Measurements from ENCODE around the gene MACO1.
"Not testable (repeated sequence)": the region's sequence is repeated elsewhere in the genome, so short reads cannot be mapped to it uniquely, and the experiment has no call there.

MACO1 gene

GRCh38 chr1:25425098-25426085 is 5.3 kb upstream of the MACO1 start:
- DNase-seq: no peak

GRCh38 chr1:25427696-25428095 is 3.0 kb upstream of the MACO1 start:
- DNase-seq: no peak

- DNase-seq: no peak
Measured at GRCh38 chr1:25428475-25429166, 2.1 kb upstream of the MACO1 start.

- DNase-seq: no peak
Measured at GRCh38 chr1:25430967-25431881, 527 bp downstream of the MACO1 start.

- DNase-seq: no peak
Measured at GRCh38 chr1:25431955-25432719, 1.4 kb downstream of the MACO1 start.

- no peak for DNase-seq
Measured at GRCh38 chr1:25432749-25433388, 2.2 kb downstream of the MACO1 start.

- no peak for DNase-seq
Measured at GRCh38 chr1:25433389-25434186, 2.9 kb downstream of the MACO1 start.

GRCh38 chr1:25435397-25436108 is 4.9 kb downstream of the MACO1 start:
- no peak for DNase-seq

- no peak for DNase-seq
Measured at GRCh38 chr1:25437672-25438071, 7.0 kb downstream of the MACO1 start.

- no peak for DNase-seq
Measured at GRCh38 chr1:25439287-25439686, 8.6 kb downstream of the MACO1 start.

- DNase-seq: no peak
Measured at GRCh38 chr1:25442178-25442577, 11.5 kb downstream of the MACO1 start.

- no peak for DNase-seq
Measured at GRCh38 chr1:25443030-25443699, 12.5 kb downstream of the MACO1 start.

- not testable (repeated sequence) for DNase-seq
Measured at GRCh38 chr1:25444604-25445003, 13.9 kb downstream of the MACO1 start.

- DNase-seq: no peak
Measured at GRCh38 chr1:25445993-25446538, 15.4 kb downstream of the MACO1 start.

- DNase-seq: no peak
Measured at GRCh38 chr1:25447547-25447946, 16.9 kb downstream of the MACO1 start.

- no peak for DNase-seq
Measured at GRCh38 chr1:25450891-25451290, 20.2 kb downstream of the MACO1 start.

GRCh38 chr1:25451908-25452307 is 21.2 kb downstream of the MACO1 start:
- DNase-seq: no peak

GRCh38 chr1:25456502-25456901 is 25.8 kb downstream of the MACO1 start:
- no peak for DNase-seq
